Endothelial cell (in vitro differentiated cells): ENCODE measurements around the gene SLC24A3. TPM values are rescaled to one million over a fixed set of nuclear protein-coding genes. Genes with fewer than 3 reads are reported as not detected.

ENCODE experiments used
- DNase-seq: peaks from one replicate; pipeline ENCODE4 v3.0.0; 2021; ENCODE audit warnings: low spot score
- H3K27ac Mint-ChIP-seq: one replicate; pipeline ENCODE4 v1.8.0; 2021; ENCODE audit warnings: mixed read lengths, inconsistent platforms; ENCODE audit not compliant: unreplicated experiment
- H3K27me3 Mint-ChIP-seq: one replicate; pipeline ENCODE4 v1.8.0; 2021; ENCODE audit warnings: mild to moderate bottlenecking, moderate library complexity, mixed read lengths, inconsistent platforms; ENCODE audit not compliant: unreplicated experiment
- H3K36me3 Mint-ChIP-seq: one replicate; pipeline ENCODE4 v1.8.0; 2021; ENCODE audit warnings: mild to moderate bottlenecking, low read depth, mixed read lengths, inconsistent platforms; ENCODE audit not compliant: unreplicated experiment
- H3K4me1 Mint-ChIP-seq: one replicate; pipeline ENCODE4 v1.8.0; 2021; ENCODE audit warnings: mild to moderate bottlenecking, mixed read lengths, inconsistent platforms; ENCODE audit not compliant: unreplicated experiment
- H3K4me3 Mint-ChIP-seq: one replicate; pipeline ENCODE4 v1.8.0; 2021; ENCODE audit warnings: mild to moderate bottlenecking, mixed read lengths, inconsistent platforms; ENCODE audit not compliant: unreplicated experiment
- H3K9me3 Mint-ChIP-seq: one replicate; pipeline ENCODE4 v1.8.0; 2021; ENCODE audit warnings: mixed read lengths, inconsistent platforms; ENCODE audit not compliant: unreplicated experiment
- CTCF ChIP-seq: fragments of 200-600 bp; sonication (generic); IDR thresholded peaks from one replicate; pipeline ENCODE4 v1.5.0; 2021; ENCODE audit warnings: antibody characterized with exemption; ENCODE audit not compliant: unreplicated experiment
- total RNA-seq: library from RNA; stranded (reverse); fragmentation: NEBNext Ultra II Directional; extraction: Animal tissue kit (Norgen Biotek cat#: 25700); gene quantifications from one replicate; pipeline ENCODE4 v1.2.1, GENCODE V29; 2021; ENCODE audit not compliant: unreplicated experiment

Gene SLC24A3
- total RNA-seq, 1 donor from 2014 or later: 0.15 TPM

DNA sequence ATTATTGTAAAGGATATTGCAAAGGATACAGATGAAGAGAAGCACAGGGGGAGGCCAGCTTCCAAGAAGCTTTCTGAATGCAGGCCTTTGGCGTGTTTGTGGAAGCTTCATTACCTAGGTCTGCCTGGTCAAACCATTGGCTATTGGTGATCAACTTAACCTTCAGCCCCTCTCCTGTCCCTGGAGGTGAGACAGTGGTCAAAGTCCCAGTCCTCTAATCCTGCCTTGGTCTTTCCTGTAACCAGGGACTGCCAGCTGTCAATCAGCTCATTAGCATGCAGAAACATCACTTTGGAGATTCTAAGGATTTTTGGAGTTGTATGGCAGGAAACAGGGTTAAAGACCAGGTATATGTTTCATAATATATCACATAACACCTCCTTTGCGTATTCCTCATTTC is 558.6 kb downstream of the SLC24A3 start:
- no peak for DNase-seq
- Mint-ChIP-seq H3K27ac (no peak overlapping the region), H3K9me3 (no peaks in the 10 kb centered on the region), H3K27me3 (peaks cover 4% of the 10 kb centered on the region), H3K4me1 (peaks cover 27% of the 10 kb centered on the region), H3K36me3 (peaks cover 5% of the 10 kb centered on the region), H3K4me3 (peak overlapping the region; percentile 35)
- TF ChIP-seq CTCF: no peak
